Body of pancreas (tissue), 4 donors: ENCODE data around the gene DRC3.

Experiments
- CTCF ChIP-seq, 7 experiments: fragments of 450-650 bp in 4 of 7; fragments of 200-600 bp in 3 of 7; sonication (generic) in 3 of 7; IDR thresholded peaks; one replicate each; pipeline ENCODE4 v1.5.1; 2016 to 2019; ENCODE audit warnings: antibody characterized with exemption in 7 of 7
- POLR2A ChIP-seq, 3 donors: fragments of 450-650 bp; IDR thresholded peaks; one replicate each; pipeline ENCODE4 v1.6.1; 2016; ENCODE audit warnings: antibody characterized with exemption in 3 of 3, mild to moderate bottlenecking in 2 of 3

GRCh38 chr17:18009609-18010420 lies 37.2 kb downstream of the DRC3 start:
- TF ChIP-seq CTCF (IDR thresholded peaks at IDR 0.05) (no peak), POLR2A (IDR thresholded peaks at IDR 0.05) (no peak)
